Measurements from ENCODE around the gene SLC15A4. TPM values are rescaled to one million over a fixed set of nuclear protein-coding genes. Genes with fewer than 3 reads are reported as not detected.

The SLC15A4 gene
- total and polyA plus RNA-seq, 2 of the 4 experiments (the other 2 are of a cell fraction): 15.4 to 21.9 TPM

DNA sequence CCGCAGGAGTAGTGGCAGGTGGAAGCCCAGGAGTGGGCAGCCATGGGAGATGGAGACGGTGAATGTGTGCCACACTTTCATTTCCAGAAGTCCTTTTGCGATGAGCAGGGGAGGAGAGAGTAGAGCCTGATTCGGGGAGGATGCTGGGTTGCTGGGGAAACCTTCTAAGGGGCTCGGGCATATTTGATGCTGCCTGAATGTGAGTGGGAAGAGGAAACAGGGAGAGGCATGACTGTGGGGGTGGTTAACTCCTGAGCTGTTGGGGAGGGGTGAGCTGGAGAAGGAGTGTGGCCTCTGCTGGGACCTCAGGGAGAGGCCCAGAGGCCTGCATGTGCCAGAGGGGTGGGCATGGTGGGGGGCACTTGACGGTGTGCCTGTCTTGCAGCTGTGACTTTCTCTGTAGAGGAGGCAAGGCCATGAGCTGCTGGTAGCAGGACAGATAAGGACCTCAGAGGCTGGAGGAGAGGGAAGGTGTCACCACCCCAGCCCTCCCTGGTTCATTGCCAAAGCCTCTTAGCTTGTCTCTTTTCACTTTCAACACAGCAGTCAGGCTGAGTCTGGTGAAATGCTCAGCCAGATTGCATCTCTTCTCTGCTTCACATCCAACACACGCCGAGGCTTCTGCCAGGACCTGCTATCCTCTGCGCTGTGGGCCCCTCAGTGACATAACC is 40.9 kb upstream of the SLC15A4 start:
- Histone ChIP-seq H3K9ac (ENCODE audit: low read depth, low read length) (no peak overlapping the region), H3K79me1 (ENCODE audit: low read depth in 1 of 2, low read length in 2 of 2) (no peaks in the 10 kb centered on the region), H2AFZ (replicated peaks; ENCODE audit: low read length, poor library complexity) (no peak overlapping the region), H3K4me3 (ENCODE audit: insufficient read depth, low read depth, low read length) (no peak overlapping the region), H4K8ac (ENCODE audit: low read depth in 2 of 2, low read length in 2 of 2) (no peak overlapping the region), H3K9me1 (ENCODE audit: insufficient read depth, low read length) (no peaks in the 10 kb centered on the region), H3K27me3 (ENCODE audit: control insufficient read depth, insufficient read depth, low read length) (no peaks in the 10 kb centered on the region), H3K27ac (ENCODE audit: insufficient read depth, low read length) (no peak overlapping the region), H3K4ac (ENCODE audit: low read depth, low read length) (no peak overlapping the region), H3K4me2 (ENCODE audit: low read depth, low read length) (no peak overlapping the region), H3K56ac (ENCODE audit: extremely low read depth, insufficient read depth, low read length) (no peak overlapping the region), H3K14ac (replicated peaks; ENCODE audit: low read depth, low read length) (no peak overlapping the region), H4K5ac (ENCODE audit: low read depth, low read length) (no peak overlapping the region), H4K91ac (ENCODE audit: insufficient read depth, low read depth, low read length) (no peak overlapping the region), H2BK20ac (ENCODE audit: low read depth, low read length) (no peak overlapping the region), H3K9me3 (ENCODE audit: control insufficient read depth, insufficient read depth, low read length) (peaks cover 25% of the 10 kb centered on the region), H3K4me1 (ENCODE audit: control insufficient read depth, insufficient read depth, low read length) (no peaks in the 10 kb centered on the region), H3K18ac (ENCODE audit: low read depth, low read length) (no peak overlapping the region), H3K36me3 (ENCODE audit: control insufficient read depth, insufficient read depth, low read length) (no peaks in the 10 kb centered on the region), H4K20me1 (ENCODE audit: insufficient read depth, low read length) (no peaks in the 10 kb centered on the region), H2BK15ac (ENCODE audit: low read depth, low read length) (no peak overlapping the region), H2AK5ac (ENCODE audit: low read depth, low read length) (no peak overlapping the region), H2BK120ac (ENCODE audit: low read depth, low read length) (no peak overlapping the region), H2BK5ac (ENCODE audit: low read depth, low read length, poor library complexity, severe bottlenecking) (no peak overlapping the region), H3K23ac (ENCODE audit: low read depth, low read length) (no peak overlapping the region), H2AK9ac (replicated peaks; ENCODE audit: low read depth, low read length, poor library complexity) (no peak overlapping the region)
- TF ChIP-seq MAFK (IDR thresholded peaks at IDR 0.05; ENCODE audit: low read depth, low read length): no peak
- TF ChIP-seq, protein P1, sequence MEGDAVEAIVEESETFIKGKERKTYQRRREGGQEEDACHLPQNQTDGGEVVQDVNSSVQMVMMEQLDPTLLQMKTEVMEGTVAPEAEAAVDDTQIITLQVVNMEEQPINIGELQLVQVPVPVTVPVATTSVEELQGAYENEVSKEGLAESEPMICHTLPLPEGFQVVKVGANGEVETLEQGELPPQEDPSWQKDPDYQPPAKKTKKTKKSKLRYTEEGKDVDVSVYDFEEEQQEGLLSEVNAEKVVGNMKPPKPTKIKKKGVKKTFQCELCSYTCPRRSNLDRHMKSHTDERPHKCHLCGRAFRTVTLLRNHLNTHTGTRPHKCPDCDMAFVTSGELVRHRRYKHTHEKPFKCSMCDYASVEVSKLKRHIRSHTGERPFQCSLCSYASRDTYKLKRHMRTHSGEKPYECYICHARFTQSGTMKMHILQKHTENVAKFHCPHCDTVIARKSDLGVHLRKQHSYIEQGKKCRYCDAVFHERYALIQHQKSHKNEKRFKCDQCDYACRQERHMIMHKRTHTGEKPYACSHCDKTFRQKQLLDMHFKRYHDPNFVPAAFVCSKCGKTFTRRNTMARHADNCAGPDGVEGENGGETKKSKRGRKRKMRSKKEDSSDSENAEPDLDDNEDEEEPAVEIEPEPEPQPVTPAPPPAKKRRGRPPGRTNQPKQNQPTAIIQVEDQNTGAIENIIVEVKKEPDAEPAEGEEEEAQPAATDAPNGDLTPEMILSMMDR (conservative IDR thresholded peaks at IDR 0.05; ENCODE audit: low read depth, low read length): no peak
- dilution Hi-C loops (cut with HindIII; ENCODE audit: low sequenced_read_pairs, unreplicated experiment): no loop called here
- in situ Hi-C loops (cut with MboI; ENCODE audit: low sequenced_read_pairs): no loop called here
- intact Hi-C loops (cut with micrococcal nuclease): no loop called here
- no TSS peak for BruUV-seq (replicated peaks)
- POLR2A ChIA-PET (ENCODE audit: unreplicated experiment): no interaction called here
- DNase-seq (no peak), ATAC-seq (ENCODE audit: low read depth) (no peak)
- CTCF ChIA-PET: no interaction called here
- WGBS, 2 experiments (ENCODE audit: extremely low coverage in 2 of 2, insufficient read length in 1 of 2): 65% methylated on average over 3 of the region's 9 CpGs; no CpG with 5 or more reads in 1 of the 2 experiments

Data from IMR-90 (cell line).